Keratinocyte (primary cell): ENCODE data around the gene NELL1.

Source experiments
- EZH2 ChIP-seq: IDR thresholded peaks from one replicate; pipeline ENCODE4 v1.6.1; 2012; ENCODE audit warnings: inconsistent platforms, mild to moderate bottlenecking, low read length, moderate library complexity
- TF ChIP-seq, protein P1 (sequence below), 3 experiments: IDR thresholded peaks in 1 of 3; conservative IDR thresholded peaks in 1 of 3; optimal IDR thresholded peaks in 1 of 3; 2 replicates in 2 of 3; 3 replicates in 1 of 3; pipeline versions ENCODE3 to v1.5.1; 2011; ENCODE audit warnings: low read length in 3 of 3, mild to moderate bottlenecking in 3 of 3, moderate library complexity in 2 of 3, control low read depth in 1 of 3, inconsistent platforms in 1 of 3; ENCODE audit not compliant: insufficient read depth in 2 of 3; ENCODE audit errors: extremely low read depth in 1 of 3

GRCh38 chr11:20917306-20917705, 247.9 kb downstream of the NELL1 start:
- TF ChIP-seq, protein P1, sequence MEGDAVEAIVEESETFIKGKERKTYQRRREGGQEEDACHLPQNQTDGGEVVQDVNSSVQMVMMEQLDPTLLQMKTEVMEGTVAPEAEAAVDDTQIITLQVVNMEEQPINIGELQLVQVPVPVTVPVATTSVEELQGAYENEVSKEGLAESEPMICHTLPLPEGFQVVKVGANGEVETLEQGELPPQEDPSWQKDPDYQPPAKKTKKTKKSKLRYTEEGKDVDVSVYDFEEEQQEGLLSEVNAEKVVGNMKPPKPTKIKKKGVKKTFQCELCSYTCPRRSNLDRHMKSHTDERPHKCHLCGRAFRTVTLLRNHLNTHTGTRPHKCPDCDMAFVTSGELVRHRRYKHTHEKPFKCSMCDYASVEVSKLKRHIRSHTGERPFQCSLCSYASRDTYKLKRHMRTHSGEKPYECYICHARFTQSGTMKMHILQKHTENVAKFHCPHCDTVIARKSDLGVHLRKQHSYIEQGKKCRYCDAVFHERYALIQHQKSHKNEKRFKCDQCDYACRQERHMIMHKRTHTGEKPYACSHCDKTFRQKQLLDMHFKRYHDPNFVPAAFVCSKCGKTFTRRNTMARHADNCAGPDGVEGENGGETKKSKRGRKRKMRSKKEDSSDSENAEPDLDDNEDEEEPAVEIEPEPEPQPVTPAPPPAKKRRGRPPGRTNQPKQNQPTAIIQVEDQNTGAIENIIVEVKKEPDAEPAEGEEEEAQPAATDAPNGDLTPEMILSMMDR (optimal IDR thresholded peaks at IDR 0.05 in 1 of 3, IDR thresholded peaks at IDR 0.05 in 1 of 3, conservative IDR thresholded peaks at IDR 0.05 in 1 of 3; ENCODE audit: extremely low read depth in 1 of 3, insufficient read depth in 2 of 3, low read length in 3 of 3): no peak
- TF ChIP-seq EZH2: no peak
